ENCODE measurements around the gene ATP2B1.

ATP2B1 gene

GRCh38 chr12:89691659-89692058, 17.0 kb downstream of the ATP2B1 start:
- no peak for DNase-seq (ENCODE audit: low read depth)

- DNase-seq (ENCODE audit: low read depth), result no peak
Observed at GRCh38 chr12:89690925-89691324, 17.7 kb downstream of the ATP2B1 start.

- DNase-seq (ENCODE audit: low read depth), result no peak
Observed at GRCh38 chr12:89689306-89689705, 19.3 kb downstream of the ATP2B1 start.

- no peak for DNase-seq (ENCODE audit: low read depth)
Observed at GRCh38 chr12:89686311-89686710, 22.3 kb downstream of the ATP2B1 start.

GRCh38 chr12:89685363-89685972, 23.2 kb downstream of the ATP2B1 start:
- no peak for DNase-seq (ENCODE audit: low read depth)

- no peak for DNase-seq (ENCODE audit: low read depth)
Observed at GRCh38 chr12:89684136-89684535, 24.5 kb downstream of the ATP2B1 start.

GRCh38 chr12:89682284-89682683, 26.4 kb downstream of the ATP2B1 start:
- no peak for DNase-seq (ENCODE audit: low read depth)

- no peak for DNase-seq (ENCODE audit: low read depth)
Observed at GRCh38 chr12:89680409-89680808, 28.2 kb downstream of the ATP2B1 start.

- no peak for DNase-seq (ENCODE audit: low read depth)
Observed at GRCh38 chr12:89679631-89680030, 29.0 kb downstream of the ATP2B1 start.

GRCh38 chr12:89678225-89678624, 30.4 kb downstream of the ATP2B1 start:
- DNase-seq (ENCODE audit: low read depth), result no peak

- DNase-seq (ENCODE audit: low read depth), result no peak
Observed at GRCh38 chr12:89676930-89677329, 31.7 kb downstream of the ATP2B1 start.

- DNase-seq (ENCODE audit: low read depth), result no peak
Observed at GRCh38 chr12:89674326-89674942, 34.2 kb downstream of the ATP2B1 start.

GRCh38 chr12:89673603-89674002, 35.0 kb downstream of the ATP2B1 start:
- no peak for DNase-seq (ENCODE audit: low read depth)

GRCh38 chr12:89672589-89672979, 36.1 kb downstream of the ATP2B1 start:
- DNase-seq (ENCODE audit: low read depth), result no peak

- DNase-seq (ENCODE audit: low read depth), result peak; percentile 33
Observed at GRCh38 chr12:89671469-89671868, 37.2 kb downstream of the ATP2B1 start.

GRCh38 chr12:89669197-89669596, 39.4 kb downstream of the ATP2B1 start:
- DNase-seq (ENCODE audit: low read depth), result no peak

GRCh38 chr12:89665556-89665955, 43.1 kb downstream of the ATP2B1 start:
- DNase-seq (ENCODE audit: low read depth), result no peak

GRCh38 chr12:89664441-89664840, 44.2 kb downstream of the ATP2B1 start:
- no peak for DNase-seq (ENCODE audit: low read depth)

- no peak for DNase-seq (ENCODE audit: low read depth)
Observed at GRCh38 chr12:89663577-89664357, 44.9 kb downstream of the ATP2B1 start.

- DNase-seq (ENCODE audit: low read depth), result no peak
Observed at GRCh38 chr12:89662623-89663022, 46.0 kb downstream of the ATP2B1 start.

GRCh38 chr12:89661706-89662330, 46.8 kb downstream of the ATP2B1 start:
- DNase-seq (ENCODE audit: low read depth), result no peak

- no peak for DNase-seq (ENCODE audit: low read depth)
Observed at GRCh38 chr12:89657739-89658138, 50.9 kb downstream of the ATP2B1 start.

GRCh38 chr12:89657066-89657465, 51.6 kb downstream of the ATP2B1 start:
- DNase-seq (ENCODE audit: low read depth), result no peak

Data from GM04504 (cell line).